Measurements from ENCODE around the gene AURKA.
"Not testable (repeated sequence)": the region's sequence is repeated elsewhere in the genome, so short reads cannot be mapped to it uniquely, and the experiment has no call there.

The AURKA gene

DNA sequence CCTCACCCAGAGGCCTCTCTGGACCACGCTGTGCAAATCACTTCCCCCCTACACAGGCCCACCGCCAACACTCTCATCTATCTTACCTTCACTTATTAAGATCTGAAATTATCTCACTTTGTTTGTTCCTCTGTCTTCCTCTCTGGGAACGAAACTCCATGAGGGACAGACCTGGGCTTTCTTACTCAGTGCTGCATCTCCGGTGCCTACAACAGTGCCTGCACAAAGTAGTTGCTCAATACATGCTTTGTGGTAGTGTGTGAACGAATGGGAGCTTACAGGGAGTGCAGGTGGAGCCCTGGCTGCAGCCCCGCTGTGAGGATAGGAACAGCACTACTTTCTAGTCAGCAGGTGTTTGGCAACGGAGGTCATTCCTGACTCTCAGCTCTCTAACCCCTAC lies 25.4 kb upstream of the AURKA start:
- H3K4me3 ChIP-seq (ENCODE audit: control insufficient read depth, low read depth, low read length): no peak overlapping the region
- TF ChIP-seq, protein P1, sequence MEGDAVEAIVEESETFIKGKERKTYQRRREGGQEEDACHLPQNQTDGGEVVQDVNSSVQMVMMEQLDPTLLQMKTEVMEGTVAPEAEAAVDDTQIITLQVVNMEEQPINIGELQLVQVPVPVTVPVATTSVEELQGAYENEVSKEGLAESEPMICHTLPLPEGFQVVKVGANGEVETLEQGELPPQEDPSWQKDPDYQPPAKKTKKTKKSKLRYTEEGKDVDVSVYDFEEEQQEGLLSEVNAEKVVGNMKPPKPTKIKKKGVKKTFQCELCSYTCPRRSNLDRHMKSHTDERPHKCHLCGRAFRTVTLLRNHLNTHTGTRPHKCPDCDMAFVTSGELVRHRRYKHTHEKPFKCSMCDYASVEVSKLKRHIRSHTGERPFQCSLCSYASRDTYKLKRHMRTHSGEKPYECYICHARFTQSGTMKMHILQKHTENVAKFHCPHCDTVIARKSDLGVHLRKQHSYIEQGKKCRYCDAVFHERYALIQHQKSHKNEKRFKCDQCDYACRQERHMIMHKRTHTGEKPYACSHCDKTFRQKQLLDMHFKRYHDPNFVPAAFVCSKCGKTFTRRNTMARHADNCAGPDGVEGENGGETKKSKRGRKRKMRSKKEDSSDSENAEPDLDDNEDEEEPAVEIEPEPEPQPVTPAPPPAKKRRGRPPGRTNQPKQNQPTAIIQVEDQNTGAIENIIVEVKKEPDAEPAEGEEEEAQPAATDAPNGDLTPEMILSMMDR (IDR thresholded peaks at IDR 0.05; ENCODE audit: control insufficient read depth, insufficient read depth, low read depth, low read length, missing control alignments): no peak

DNA sequence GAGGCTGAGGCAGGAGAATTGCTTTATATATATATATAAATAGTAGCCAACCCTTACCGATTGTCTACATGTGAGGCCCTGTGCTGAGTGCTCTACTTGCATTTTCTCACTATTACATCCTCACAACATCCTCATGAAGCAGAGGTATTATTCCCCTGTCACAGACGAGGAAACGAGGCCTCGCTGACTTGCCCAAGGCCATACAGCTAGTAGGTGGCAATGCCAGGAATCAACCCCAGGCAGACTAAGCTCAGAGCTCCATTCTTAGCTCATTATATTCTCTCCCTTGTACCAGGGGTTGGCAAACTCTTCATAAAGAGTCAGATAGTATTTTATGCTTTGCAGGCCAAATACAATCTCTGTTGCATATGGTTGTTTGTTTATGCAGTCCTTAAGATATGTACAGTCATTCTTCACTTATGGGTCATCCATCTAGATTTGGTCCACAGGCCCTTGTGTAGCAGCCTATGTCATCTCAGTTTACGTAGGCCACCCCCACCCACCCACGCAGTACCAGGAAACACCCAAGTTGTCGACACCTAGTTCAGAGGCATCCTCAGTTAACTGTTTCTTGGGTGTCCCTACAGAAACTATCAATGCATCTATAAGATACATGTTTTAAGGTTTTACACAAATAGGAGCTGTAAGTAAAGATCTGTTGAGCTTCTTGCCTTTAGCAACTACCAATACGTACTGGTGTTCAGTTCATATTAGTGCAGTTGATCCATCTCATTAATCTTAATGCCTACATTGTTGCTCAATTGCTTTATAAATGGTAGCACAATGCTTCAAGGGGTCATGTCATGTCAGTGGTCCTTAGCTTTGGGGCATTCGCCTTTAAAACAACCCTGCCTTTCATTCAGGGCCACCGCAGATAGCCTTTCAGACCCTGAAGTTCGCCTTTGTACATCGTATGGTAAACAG lies 23.1 kb upstream of the AURKA start:
- DNase-seq (ENCODE audit: low read depth): peak; percentile 18
- no peak overlapping the region for H3K4me3 ChIP-seq (ENCODE audit: control insufficient read depth, low read depth, low read length)
- TF ChIP-seq, protein P1 (IDR thresholded peaks at IDR 0.05; ENCODE audit: control insufficient read depth, insufficient read depth, low read depth, low read length, missing control alignments): no peak

More for the DNA sequence above, 25.4 kb upstream of the AURKA start:
- no peak for DNase-seq (ENCODE audit: low read depth)

DNA sequence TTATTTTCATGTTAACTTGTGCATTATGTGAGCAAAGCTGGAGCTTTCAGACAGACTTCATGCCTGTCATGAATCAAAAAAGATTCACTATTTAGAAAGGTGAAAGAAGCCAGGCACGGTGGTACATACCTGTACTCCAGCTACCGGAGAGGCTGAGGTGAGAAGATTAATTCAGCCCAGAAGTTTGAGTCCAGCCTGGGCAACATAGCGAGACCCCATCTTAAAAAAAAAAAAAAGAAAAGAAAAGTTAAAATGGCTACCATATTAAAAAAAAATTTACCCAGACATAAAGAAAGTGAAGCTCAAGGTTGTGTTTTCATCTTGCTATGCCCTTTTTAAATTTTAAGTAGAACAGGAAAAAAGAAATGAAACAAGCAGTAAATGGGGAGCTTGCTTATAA lies 20.9 kb upstream of the AURKA start:
- DNase-seq (ENCODE audit: low read depth): no peak
- TF ChIP-seq, protein P1 (IDR thresholded peaks at IDR 0.05; ENCODE audit: control insufficient read depth, insufficient read depth, low read depth, low read length, missing control alignments): no peak
- no peak overlapping the region for H3K4me3 ChIP-seq (ENCODE audit: control insufficient read depth, low read depth, low read length)

DNA sequence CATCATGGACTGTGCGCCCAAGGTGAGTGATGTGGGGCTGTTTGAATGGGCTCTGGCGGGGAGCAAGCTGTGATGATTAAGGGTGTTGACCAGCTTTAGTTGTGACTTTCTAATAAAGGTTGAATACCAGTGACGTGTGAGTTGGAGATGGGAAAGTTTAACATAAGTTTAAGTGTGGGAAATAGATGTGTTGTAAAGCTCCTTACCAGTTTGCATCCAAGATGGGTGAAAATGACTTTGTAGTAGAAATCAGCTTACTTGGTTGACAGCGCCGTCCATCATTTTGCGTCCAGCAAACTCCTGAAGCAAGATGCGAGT lies 20.4 kb upstream of the AURKA start:
- H3K4me3 ChIP-seq (ENCODE audit: control insufficient read depth, low read depth, low read length): no peak overlapping the region
- TF ChIP-seq, protein P1 (IDR thresholded peaks at IDR 0.05; ENCODE audit: control insufficient read depth, insufficient read depth, low read depth, low read length, missing control alignments): no peak
- DNase-seq (ENCODE audit: low read depth): no peak

DNA sequence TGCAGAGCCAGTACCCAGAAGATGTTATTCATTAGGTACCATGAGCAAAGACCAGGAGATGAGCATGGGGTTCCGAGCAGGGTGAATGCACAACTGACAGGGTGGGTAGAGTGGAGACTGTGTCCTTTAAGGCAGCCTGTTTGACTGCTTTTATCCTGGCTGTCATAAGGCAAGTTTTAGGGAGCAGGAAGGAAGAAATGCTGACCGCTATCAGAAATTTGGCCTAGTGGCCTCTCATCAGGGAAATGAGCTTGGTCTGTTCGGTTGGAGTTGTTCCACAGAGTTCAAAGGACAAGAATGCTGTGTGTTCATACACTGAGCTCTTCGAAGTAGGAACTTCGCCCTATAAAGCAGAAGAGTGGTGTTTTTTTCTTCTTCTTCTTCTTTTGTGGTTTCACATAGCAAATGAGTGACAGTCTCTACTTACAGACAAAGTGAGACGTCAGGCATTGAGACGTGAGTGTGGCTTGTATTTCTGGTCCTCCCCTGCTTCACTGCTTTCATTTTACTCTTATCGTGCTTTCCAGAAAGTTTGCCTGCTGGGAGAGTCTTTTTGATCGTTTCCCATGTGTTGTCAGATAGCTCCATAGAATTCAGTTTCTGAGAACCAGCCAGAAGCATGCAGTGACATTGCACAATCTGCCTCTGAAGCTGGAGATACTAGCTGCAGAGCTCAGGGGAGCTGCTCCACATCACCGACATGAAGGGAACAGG lies 19.9 kb upstream of the AURKA start, which contains the start of gene CASS4:
CASS4 (plus strand) TSS at position 502 of the 714 bp plus-strand sequence; CDS start at position 701, 199 bp downstream.
- DNase-seq (ENCODE audit: low read depth): no peak
- H3K4me3 ChIP-seq (ENCODE audit: control insufficient read depth, low read depth, low read length): no peak within 1 kb of the TSS
- TF ChIP-seq, protein P1 (IDR thresholded peaks at IDR 0.05; ENCODE audit: control insufficient read depth, insufficient read depth, low read depth, low read length, missing control alignments): no peak

DNA sequence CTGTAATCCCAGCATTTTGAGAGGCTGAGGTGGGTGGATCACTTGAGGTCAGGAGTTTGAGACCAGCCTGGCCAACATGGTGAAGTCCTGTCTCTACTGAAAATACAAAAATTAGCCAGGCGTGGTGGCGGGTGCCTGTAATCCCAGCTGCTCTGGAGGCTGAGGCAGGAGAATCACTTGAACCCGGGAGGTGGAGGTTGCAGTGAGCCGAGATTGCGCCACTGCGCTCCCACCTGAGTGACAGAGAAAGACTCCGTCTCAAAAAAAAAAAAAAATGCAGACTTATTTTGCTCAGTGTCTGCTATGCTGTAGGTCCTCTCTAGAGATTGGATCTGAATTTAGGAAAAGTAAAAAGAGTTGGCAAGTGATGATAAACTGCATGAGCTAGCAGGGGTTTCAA lies 19.3 kb upstream of the AURKA start:
- not testable (repeated sequence) for H3K4me3 ChIP-seq (ENCODE audit: control insufficient read depth, low read depth, low read length)

DNA sequence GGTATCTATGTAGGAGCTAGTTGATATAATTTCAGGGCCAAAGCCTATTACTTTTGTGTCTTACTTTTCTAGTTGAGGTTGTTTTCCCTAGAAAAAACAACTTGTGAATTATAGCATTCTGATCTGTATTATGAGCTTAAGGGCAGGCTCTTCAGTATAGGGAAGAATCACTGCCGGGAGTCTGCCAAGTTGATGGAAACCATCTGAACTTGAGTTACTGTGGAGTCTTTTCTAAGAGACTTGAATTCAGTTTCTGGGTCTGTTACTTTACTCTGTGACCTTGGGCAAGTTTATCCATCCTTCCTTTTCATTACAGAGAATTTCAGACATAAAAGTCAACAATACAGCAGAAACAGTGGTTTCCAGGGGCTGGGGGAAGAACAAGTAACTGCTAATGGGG lies 17.9 kb upstream of the AURKA start:
- no peak for DNase-seq (ENCODE audit: low read depth)
- H3K4me3 ChIP-seq (ENCODE audit: control insufficient read depth, low read depth, low read length): no peak overlapping the region
- TF ChIP-seq, protein P1 (IDR thresholded peaks at IDR 0.05; ENCODE audit: control insufficient read depth, insufficient read depth, low read depth, low read length, missing control alignments): no peak

More for the DNA sequence above, 19.3 kb upstream of the AURKA start:
- DNase-seq (ENCODE audit: low read depth): not testable (repeated sequence)

All from AG09309 (cell line).